ENCODE data around the gene MPV17.
A peak's percentile ranks its signal among the peaks of the same experiment; 100 is the strongest.

- TF ChIP-seq CTCF (IDR thresholded peaks at IDR 0.05): no peak
- TF ChIP-seq POLR2A (IDR thresholded peaks at IDR 0.05): peak in 1 of 2 donors; percentile 41
Measured at GRCh38 chr2:27323596-27324285, 844 bp upstream of the MPV17 start.

All from adrenal gland (tissue), 5 donors.